ENCODE data around the gene TUBB2B.
"Not testable (repeated sequence)": the region's sequence is repeated elsewhere in the genome, so short reads cannot be mapped to it uniquely, and the experiment has no call there.

Gene TUBB2B

DNA sequence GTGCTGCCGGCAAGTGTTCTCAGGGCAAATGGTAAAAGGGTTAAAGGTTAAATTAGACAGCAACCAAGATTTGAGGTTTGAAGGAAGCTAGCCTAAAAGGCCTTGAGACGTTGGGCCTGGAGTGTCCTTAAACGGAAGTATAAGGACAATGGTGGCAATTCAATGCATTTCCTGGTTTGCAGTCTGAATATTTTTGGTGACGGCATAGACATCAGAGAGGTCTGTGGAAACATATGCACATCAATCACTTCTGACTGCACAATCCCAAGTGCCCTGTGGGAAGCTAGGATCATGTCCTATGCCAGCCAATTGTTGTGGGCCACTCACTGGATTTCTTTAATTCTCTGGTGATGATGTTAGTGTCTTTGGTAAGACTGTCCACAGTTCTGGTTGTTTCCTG, 44.4 kb downstream of the TUBB2B start:
- DNase-seq: no peak

DNA sequence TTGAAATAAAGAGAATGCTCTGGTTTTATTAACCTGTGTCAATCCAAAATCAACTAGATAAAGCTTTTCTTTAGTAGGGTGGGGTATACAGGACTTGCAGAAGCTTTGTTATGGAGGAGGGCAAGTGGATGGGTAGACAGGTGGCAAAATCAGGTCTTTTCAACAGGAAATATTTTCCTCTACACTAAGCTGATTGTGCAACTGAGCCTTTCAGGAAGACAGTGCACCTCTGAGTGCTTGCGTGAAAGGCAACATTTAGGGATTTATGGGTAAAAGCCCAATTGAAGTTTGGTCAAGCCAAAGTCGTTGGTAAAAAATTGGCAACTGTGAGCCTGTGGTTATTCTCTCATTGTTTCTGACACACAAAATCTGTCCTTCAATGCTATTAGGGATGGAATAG, 46.3 kb downstream of the TUBB2B start:
- no peak for DNase-seq

DNA sequence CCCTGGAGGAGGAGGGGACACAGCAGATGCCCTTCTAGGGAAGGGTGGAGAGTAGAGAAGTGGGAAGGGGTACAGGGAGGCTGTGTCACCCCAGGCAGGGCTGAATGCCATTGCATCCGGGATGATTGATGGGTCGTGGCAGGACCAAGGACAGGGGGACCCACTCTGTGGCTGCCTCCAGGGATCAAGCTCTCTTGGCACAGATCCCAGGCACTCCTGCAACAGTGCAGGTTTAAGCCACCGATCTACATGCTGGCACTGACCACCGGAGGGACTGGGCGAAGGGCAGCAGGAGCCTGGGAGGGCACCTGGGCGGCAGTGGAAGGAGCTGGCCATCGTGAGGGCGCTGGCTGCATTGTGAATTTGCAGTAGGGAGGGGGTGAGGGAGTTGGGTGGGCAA, 47.5 kb downstream of the TUBB2B start:
- not testable (repeated sequence) for DNase-seq

GRCh38 chr6:3178666-3179065, 48.8 kb downstream of the TUBB2B start:
- DNase-seq: not testable (repeated sequence)

DNA sequence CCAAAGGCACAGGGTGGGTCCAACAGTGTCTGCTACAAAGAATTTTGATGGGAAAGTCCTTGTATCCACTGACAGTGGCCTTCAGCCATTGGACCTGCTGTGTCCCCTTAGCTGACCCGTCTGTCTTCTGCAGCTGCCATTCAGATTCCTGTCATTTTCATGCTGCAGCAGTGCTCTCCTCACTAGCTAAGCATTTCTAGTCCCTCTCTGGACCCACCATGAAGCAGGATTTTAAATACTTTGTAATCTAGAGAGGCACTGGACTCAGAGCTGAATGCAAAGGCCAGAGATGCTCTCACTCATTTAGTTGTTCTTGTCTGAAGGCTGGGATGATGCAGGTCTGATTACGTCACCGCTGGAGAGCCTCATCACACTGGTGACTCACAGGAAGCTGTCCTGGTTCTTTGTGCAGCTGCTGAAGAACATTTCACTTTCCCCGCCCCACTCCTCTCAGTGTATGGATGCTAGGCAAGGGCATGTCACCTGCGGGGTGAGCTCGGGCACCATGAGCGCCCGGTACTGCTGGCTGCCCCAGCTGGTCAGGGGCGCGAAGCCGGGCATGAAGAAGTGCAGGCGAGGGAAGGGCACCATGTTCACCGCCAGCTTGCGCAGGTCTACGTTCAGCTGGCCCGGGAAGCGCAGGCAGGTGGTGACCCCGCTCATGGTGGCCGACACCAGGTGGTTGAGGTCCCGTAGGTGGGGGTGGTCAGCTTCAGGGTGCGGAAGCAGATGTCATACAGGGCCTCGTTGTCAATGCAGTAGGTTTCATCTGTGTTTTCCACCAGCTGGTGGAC, 50.7 kb downstream of the TUBB2B start:
- DNase-seq: no peak

DNA sequence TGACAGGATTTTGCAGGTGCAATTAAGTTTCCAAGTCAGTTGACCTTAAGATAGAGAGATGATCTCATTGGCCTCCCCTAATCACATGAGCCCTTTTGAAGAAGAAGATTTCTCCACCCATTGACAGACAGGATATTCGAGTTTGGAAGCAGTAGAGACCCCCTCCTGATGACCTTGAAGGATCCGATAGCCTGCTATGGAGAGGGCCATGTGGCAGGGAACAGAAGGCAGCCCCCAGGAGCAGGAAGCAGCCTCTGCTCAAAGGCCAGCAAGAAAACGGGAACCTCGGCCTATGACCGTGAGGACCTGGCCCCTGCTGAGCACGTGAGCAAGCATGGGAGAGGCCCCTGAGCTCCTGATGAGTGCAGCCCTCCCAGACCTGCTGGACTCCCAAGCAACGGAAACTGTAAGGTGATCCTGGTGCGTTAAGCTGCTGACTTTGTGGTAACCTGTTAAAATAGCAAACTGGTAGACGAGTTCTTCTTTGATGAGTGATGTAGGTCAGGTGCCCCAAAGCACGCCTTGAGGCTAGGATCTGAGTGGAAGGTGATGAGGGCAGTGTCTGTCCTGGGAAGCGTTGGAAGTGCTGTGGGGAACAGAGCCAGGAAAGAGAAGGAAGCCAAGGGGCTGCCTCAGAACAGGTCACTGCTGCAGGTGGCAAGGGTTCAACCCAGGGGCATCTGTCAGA, 51.6 kb downstream of the TUBB2B start:
- DNase-seq: no peak

All from hematopoietic multipotent progenitor cell treated with erythropoietin and hydrocortisone succinate and interleukin-3 and kit ligand, for 8 days (in vitro differentiated cells).